ENCODE measurements around the gene PMM2.
"Not testable (repeated sequence)": the region's sequence is repeated elsewhere in the genome, so short reads cannot be mapped to it uniquely, and the experiment has no call there.

PMM2 gene

GRCh38 chr16:8797364-8798173 is at the start of gene PMM2, which contains the start of gene TMEM186:
Gene PMM2, plus strand, starts transcription at chr16:8797839. Its CDS starts 44 bp downstream, at chr16:8797883.
Gene TMEM186, minus strand, starts transcription at chr16:8797639. Its CDS starts 25 bp downstream, at chr16:8797614.
- no peak for TF ChIP-seq CTCF (IDR thresholded peaks at IDR 0.05; ENCODE audit: low read depth, low read length)
- peak; percentile 86 for DNase-seq (ENCODE audit: extremely low read depth, low read depth)

- not testable (repeated sequence) for DNase-seq (ENCODE audit: extremely low read depth, low read depth)
Measured at GRCh38 chr16:8748944-8749343, 48.7 kb upstream of the PMM2 start.

- no peak for TF ChIP-seq CTCF (IDR thresholded peaks at IDR 0.05; ENCODE audit: low read depth, low read length)
- DNase-seq (ENCODE audit: extremely low read depth, low read depth): peak; percentile 1
Measured at GRCh38 chr16:8751481-8752311, 45.9 kb upstream of the PMM2 start.

- no peak for TF ChIP-seq CTCF (IDR thresholded peaks at IDR 0.05; ENCODE audit: low read depth, low read length)
- DNase-seq (ENCODE audit: extremely low read depth, low read depth): no peak
Measured at GRCh38 chr16:8752706-8753105, 44.9 kb upstream of the PMM2 start.

GRCh38 chr16:8753416-8754054 is 44.1 kb upstream of the PMM2 start:
- DNase-seq (ENCODE audit: extremely low read depth, low read depth): no peak
- TF ChIP-seq CTCF (IDR thresholded peaks at IDR 0.05; ENCODE audit: low read depth, low read length): no peak

GRCh38 chr16:8756755-8757154 is 40.9 kb upstream of the PMM2 start:
- no peak for DNase-seq (ENCODE audit: extremely low read depth, low read depth)

More at GRCh38 chr16:8756755-8757154, 40.9 kb upstream of the PMM2 start:
- no peak for TF ChIP-seq CTCF (IDR thresholded peaks at IDR 0.05; ENCODE audit: low read depth, low read length)
